Measurements from ENCODE around the gene SORL1.

Gene SORL1

GRCh38 chr11:121463689-121464335, 11.7 kb downstream of the SORL1 start:
- DNase-seq (ENCODE audit: low spot score): no peak
- TF ChIP-seq, protein P1, sequence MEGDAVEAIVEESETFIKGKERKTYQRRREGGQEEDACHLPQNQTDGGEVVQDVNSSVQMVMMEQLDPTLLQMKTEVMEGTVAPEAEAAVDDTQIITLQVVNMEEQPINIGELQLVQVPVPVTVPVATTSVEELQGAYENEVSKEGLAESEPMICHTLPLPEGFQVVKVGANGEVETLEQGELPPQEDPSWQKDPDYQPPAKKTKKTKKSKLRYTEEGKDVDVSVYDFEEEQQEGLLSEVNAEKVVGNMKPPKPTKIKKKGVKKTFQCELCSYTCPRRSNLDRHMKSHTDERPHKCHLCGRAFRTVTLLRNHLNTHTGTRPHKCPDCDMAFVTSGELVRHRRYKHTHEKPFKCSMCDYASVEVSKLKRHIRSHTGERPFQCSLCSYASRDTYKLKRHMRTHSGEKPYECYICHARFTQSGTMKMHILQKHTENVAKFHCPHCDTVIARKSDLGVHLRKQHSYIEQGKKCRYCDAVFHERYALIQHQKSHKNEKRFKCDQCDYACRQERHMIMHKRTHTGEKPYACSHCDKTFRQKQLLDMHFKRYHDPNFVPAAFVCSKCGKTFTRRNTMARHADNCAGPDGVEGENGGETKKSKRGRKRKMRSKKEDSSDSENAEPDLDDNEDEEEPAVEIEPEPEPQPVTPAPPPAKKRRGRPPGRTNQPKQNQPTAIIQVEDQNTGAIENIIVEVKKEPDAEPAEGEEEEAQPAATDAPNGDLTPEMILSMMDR (IDR thresholded peaks at IDR 0.05; ENCODE audit: extremely low read depth, missing control alignments): no peak

DNA sequence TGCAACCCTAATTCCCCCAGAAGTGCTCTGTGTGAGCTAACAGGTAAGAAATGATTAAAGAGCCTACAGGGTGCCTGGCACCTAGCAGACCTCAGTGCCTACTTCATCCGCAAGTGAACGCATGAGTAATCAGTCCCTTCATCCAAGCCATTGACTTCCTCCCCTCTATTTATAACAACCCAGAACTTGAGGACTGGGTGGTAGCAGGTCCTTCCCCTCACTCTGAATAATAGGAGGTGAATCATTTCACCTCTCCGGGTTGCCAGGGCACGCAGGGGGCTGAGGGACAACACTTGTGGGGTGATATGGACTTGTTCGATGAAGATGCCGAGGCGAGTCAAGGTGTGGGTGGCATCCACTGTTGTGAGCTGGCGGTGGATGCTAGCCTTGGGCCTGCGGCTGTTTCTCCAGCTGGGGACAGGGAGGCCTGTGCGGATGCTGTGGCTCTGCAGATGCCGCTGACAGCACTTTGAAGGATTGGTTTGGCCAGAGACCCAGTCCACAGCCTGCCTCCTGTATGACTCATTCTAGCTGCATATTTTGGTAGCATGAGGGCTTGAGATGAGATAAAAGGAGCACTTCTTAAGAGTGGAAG, 12.3 kb downstream of the SORL1 start:
- TF ChIP-seq, protein P1 (IDR thresholded peaks at IDR 0.05; ENCODE audit: extremely low read depth, missing control alignments): no peak

DNA sequence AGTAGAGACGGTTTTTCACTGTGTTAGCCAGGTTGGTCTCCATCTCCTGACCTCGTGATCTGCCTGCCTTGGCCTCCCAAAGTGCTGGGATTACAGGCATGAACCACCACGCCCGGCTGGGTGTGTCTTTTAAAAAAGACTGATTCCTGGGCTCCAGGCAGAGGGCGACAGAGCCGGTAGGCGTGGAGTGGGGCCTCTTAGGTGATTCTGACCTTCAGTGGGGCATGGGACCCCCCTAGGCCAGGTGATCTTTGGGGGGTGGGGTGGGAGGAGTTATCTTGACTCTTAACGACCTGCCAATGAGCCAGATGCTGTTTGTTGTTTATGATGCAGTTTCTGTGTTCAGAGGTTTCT, 13.6 kb downstream of the SORL1 start:
- no peak for DNase-seq (ENCODE audit: low spot score)
- TF ChIP-seq, protein P1 (IDR thresholded peaks at IDR 0.05; ENCODE audit: extremely low read depth, missing control alignments): no peak

More for the DNA sequence above, 12.3 kb downstream of the SORL1 start:
- DNase-seq (ENCODE audit: low spot score): peak; percentile 56

DNA sequence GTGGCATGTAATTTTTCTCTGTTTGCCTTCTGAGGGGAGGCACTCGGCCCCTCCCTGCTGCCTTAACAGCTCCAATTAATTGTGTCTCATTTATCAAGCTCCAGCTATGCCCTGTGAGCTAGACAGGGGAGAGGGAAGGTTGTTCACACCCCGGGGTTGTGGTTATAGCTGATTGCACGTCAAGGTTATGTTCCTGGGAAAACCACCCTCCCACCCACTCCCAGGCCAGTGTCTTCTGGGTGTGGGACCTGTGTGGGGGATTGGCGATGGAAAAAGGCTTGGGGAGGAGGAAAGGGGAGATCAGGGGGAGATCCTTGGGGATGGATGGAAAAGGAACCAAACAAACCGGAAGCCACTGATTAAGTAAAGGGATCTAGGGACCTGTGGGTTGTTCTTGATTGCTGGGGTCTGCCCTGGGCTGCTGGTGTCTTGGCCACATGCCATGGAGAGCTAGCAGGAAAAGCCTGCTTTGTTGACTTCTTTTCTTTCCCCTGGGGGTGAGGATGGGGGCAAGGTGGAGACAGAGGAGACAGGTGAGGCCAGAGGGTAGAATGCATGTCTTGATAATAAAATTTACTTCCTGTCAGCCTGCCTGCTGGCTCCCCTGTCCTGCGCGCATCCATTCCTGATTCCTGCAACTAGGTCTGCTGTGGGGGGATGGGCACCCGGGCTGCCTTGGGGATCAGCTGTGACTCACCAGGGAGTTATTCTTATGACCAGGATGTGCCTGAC, 14.1 kb downstream of the SORL1 start:
- TF ChIP-seq, protein P1 (IDR thresholded peaks at IDR 0.05; ENCODE audit: extremely low read depth, missing control alignments): no peak
- DNase-seq (ENCODE audit: low spot score): no peak

GRCh38 chr11:121467471-121467870, 15.4 kb downstream of the SORL1 start:
- no peak for DNase-seq (ENCODE audit: low spot score)
- TF ChIP-seq, protein P1 (IDR thresholded peaks at IDR 0.05; ENCODE audit: extremely low read depth, missing control alignments): no peak

GRCh38 chr11:121467965-121468364, 15.9 kb downstream of the SORL1 start:
- peak; percentile 73 for DNase-seq (ENCODE audit: low spot score)
- TF ChIP-seq, protein P1 (IDR thresholded peaks at IDR 0.05; ENCODE audit: extremely low read depth, missing control alignments): no peak

GRCh38 chr11:121469910-121470309, 17.8 kb downstream of the SORL1 start:
- TF ChIP-seq, protein P1 (IDR thresholded peaks at IDR 0.05; ENCODE audit: extremely low read depth, missing control alignments): no peak
- DNase-seq (ENCODE audit: low spot score): no peak

Measured in GM20000 (cell line).